GM12878 (cell line): ENCODE results near the gene UGT1A8. TPM values are rescaled to one million over a fixed set of nuclear protein-coding genes. Genes with fewer than 3 reads are reported as not detected.

Experiments used
- JUND ChIP-seq: IDR thresholded peaks from 2 replicates; pipeline ENCODE4 v1.6.1; 2012; ENCODE audit warnings: low read depth, mild to moderate bottlenecking, low read length, improper control_type of control experiment, moderate library complexity
- MAX ChIP-seq: IDR thresholded peaks from 2 replicates; pipeline ENCODE4 v1.6.1; 2012; ENCODE audit warnings: low read depth, low read length, improper control_type of control experiment
- RELA ChIP-seq: fragments of 450-650 bp; IDR thresholded peaks from 2 replicates; pipeline ENCODE4 v1.8.0; 2014; ENCODE audit warnings: borderline replicate concordance; ENCODE audit not compliant: partially characterized antibody
- ZBTB33 ChIP-seq: fragments of 450-650 bp; IDR thresholded peaks from 2 replicates; pipeline ENCODE4 v1.6.1; 2017; ENCODE audit warnings: mild to moderate bottlenecking
- polyA plus RNA-seq, 11 experiments: library from polyadenylated mRNA; depleted of rRNA in 4 of 11; unstranded in 6 of 11; stranded (reverse) in 5 of 11; fragments of >200 nt; fragmentation: Nextera tagmentation in 4 of 11; fragmentation: Illumina TruSeq in 1 of 11; extraction: Ambion mirVana in 4 of 11; extraction: Trizol in 1 of 11; gene quantifications; 1 replicate in 1 of 11; 2 replicates in 10 of 11; pipeline versions ENCODE4 v1.2.1 to v1.2.3, GENCODE V29; 2011 to 2016; ENCODE audit warnings: inconsistent platforms in 2 of 11, missing spikeins in 2 of 11, low read depth in 1 of 11
- total RNA-seq, 4 experiments: library from RNA; depleted of rRNA in 3 of 4; stranded (reverse); fragments of >200 nt in 3 of 4; fragmentation: Illumina TruSeq in 1 of 4; extraction: Trizol in 1 of 4; gene quantifications; 2 replicates each; pipeline versions ENCODE4 v1.2.1 to v1.2.3, GENCODE V29; 2013 to 2021
- TF ChIP-seq, protein P1 (sequence below): fragments of 450-650 bp; IDR thresholded peaks from 2 replicates; pipeline ENCODE4 v1.6.1; 2017; ENCODE audit warnings: mild to moderate bottlenecking, moderate library complexity

Gene UGT1A8
- total and polyA plus RNA-seq, 10 of the 15 experiments (the other 5 are each of a cell fraction or from before 2014, with no cell fraction given) = not detected

DNA sequence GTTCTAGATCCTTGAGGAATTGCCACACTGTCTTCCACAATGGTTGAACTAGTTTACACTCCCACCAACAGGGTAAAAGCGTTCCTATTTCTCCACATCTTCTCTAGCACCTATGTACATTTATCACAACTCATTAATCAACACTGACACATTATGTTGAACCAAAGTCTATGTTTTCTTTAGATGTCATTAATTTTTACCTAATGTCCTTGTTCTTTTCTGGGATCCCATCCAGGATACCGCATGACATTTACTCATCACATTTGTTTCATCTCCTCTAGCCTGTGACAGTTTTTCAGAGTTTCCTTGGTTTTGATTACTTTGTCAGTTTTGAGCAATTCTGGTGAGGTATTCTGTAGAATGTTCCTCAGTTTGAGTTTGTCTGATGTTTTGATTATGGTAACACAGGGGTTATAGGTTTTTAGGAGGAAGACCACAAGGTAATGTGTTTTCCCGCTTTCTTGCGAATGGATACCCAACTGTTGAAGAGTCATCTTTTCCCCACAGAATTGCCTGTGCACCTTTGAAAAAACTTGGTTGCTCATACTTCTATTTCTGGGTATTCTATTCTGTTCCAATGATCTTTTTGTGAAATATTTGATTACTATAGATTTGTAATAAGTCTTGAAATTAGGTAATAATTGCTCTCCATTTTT is 51.3 kb downstream of the UGT1A8 start (continued):
- TF ChIP-seq, protein P1, sequence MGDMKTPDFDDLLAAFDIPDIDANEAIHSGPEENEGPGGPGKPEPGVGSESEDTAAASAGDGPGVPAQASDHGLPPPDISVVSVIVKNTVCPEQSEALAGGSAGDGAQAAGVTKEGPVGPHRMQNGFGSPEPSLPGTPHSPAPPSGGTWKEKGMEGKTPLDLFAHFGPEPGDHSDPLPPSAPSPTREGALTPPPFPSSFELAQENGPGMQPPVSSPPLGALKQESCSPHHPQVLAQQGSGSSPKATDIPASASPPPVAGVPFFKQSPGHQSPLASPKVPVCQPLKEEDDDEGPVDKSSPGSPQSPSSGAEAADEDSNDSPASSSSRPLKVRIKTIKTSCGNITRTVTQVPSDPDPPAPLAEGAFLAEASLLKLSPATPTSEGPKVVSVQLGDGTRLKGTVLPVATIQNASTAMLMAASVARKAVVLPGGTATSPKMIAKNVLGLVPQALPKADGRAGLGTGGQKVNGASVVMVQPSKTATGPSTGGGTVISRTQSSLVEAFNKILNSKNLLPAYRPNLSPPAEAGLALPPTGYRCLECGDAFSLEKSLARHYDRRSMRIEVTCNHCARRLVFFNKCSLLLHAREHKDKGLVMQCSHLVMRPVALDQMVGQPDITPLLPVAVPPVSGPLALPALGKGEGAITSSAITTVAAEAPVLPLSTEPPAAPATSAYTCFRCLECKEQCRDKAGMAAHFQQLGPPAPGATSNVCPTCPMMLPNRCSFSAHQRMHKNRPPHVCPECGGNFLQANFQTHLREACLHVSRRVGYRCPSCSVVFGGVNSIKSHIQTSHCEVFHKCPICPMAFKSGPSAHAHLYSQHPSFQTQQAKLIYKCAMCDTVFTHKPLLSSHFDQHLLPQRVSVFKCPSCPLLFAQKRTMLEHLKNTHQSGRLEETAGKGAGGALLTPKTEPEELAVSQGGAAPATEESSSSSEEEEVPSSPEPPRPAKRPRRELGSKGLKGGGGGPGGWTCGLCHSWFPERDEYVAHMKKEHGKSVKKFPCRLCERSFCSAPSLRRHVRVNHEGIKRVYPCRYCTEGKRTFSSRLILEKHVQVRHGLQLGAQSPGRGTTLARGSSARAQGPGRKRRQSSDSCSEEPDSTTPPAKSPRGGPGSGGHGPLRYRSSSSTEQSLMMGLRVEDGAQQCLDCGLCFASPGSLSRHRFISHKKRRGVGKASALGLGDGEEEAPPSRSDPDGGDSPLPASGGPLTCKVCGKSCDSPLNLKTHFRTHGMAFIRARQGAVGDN = no peak
- TF ChIP-seq RELA (no peak), MAX (no peak), JUND (no peak), ZBTB33 (no peak)
